DND-41 (cell line): ENCODE measurements around the gene FGFR2.

Source experiments
- ATAC-seq: fragments of 200-7000 bp; cut with Tn5 transposase; 3 replicates; pipeline ENCODE4 v1.9.1; 2021; ENCODE audit warnings: low read depth; ENCODE audit not compliant: insufficient read depth
- DNase-seq: peaks from one replicate; pipeline ENCODE4 v3.0.0-alpha.2; 2020
- H2AFZ ChIP-seq: 2 replicates; pipeline ENCODE4 v1.6.0; 2012; ENCODE audit warnings: low read depth, low read length
- H3K27ac ChIP-seq: 2 replicates; pipeline ENCODE4 v1.5.1; 2012; ENCODE audit warnings: low read length, inconsistent platforms
- H3K27me3 ChIP-seq: fragments of 200-600 bp; sonication (generic); 2 replicates; pipeline ENCODE4 v1.6.0; 2012; ENCODE audit warnings: low read length, mild to moderate bottlenecking, inconsistent platforms; ENCODE audit not compliant: insufficient read depth, poor library complexity
- H3K36me3 ChIP-seq: 2 replicates; pipeline ENCODE4 v1.5.1; 2012; ENCODE audit warnings: low read length, inconsistent platforms; ENCODE audit not compliant: insufficient read depth
- H3K4me1 ChIP-seq: 2 replicates; pipeline ENCODE4 v1.5.1; 2012; ENCODE audit warnings: mild to moderate bottlenecking, low read length; ENCODE audit not compliant: insufficient read depth
- H3K4me2 ChIP-seq: 2 replicates; pipeline ENCODE4 v1.6.0; 2012; ENCODE audit warnings: mild to moderate bottlenecking, moderate library complexity, low read length, inconsistent platforms; ENCODE audit not compliant: insufficient read depth
- H3K4me3 ChIP-seq, 2 experiments: fragments of 200-600 bp in 1 of 2; shearing (Covaris generic) in 1 of 2; 2 replicates each; pipeline ENCODE4 v1.5.1; 2012 to 2016; ENCODE audit warnings: inconsistent platforms in 2 of 2, low read length in 2 of 2, mild to moderate bottlenecking in 2 of 2, low read depth in 1 of 2, moderate library complexity in 1 of 2
- H3K79me2 ChIP-seq: 2 replicates; pipeline ENCODE4 v1.6.0; 2012; ENCODE audit warnings: low read length, inconsistent platforms; ENCODE audit not compliant: insufficient read depth
- H3K9ac ChIP-seq: 2 replicates; pipeline ENCODE4 v1.6.0; 2012; ENCODE audit warnings: low read depth, mild to moderate bottlenecking, inconsistent platforms, low read length, moderate library complexity
- H3K9me3 ChIP-seq: 2 replicates; pipeline ENCODE4 v1.5.1; 2012; ENCODE audit warnings: low read length, moderate library complexity, mild to moderate bottlenecking, inconsistent platforms; ENCODE audit not compliant: insufficient read depth, severe bottlenecking
- H4K20me1 ChIP-seq: 2 replicates; pipeline ENCODE4 v1.6.0; 2012; ENCODE audit warnings: low read length; ENCODE audit not compliant: insufficient read depth
- EZH2 ChIP-seq: IDR thresholded peaks from 3 replicates; pipeline ENCODE4 v1.6.1; 2012; ENCODE audit warnings: borderline replicate concordance, low read depth, mild to moderate bottlenecking, moderate library complexity, low read length, inconsistent platforms; ENCODE audit not compliant: severe bottlenecking
- TF ChIP-seq, protein P1 (sequence below): IDR thresholded peaks from 2 replicates; pipeline ENCODE4 v1.5.1; 2012; ENCODE audit warnings: borderline replicate concordance, low read length, moderate library complexity, mild to moderate bottlenecking; ENCODE audit not compliant: poor library complexity, severe bottlenecking; ENCODE audit errors: extremely low read depth

The FGFR2 gene

DNA sequence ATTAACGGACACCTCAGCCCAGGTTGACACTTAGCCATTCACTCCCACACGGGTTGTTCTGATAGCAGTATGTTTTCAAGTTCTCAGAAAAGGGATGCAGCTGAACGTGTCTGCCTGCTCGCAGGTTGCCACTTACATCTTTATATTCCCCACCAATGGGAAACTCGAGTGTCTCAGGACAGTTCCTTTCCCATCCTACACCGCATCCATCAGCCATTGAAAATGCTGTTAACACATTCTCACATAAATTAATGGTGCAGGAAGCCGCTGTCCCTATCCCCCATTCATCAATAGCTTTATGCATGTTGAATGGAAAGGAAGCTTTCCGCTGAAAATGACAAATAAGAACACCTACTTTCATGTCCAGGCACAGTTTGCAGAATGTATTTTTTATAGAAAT, 1.7 kb upstream of the FGFR2 start:
- TF ChIP-seq EZH2: no peak
- TF ChIP-seq, protein P1, sequence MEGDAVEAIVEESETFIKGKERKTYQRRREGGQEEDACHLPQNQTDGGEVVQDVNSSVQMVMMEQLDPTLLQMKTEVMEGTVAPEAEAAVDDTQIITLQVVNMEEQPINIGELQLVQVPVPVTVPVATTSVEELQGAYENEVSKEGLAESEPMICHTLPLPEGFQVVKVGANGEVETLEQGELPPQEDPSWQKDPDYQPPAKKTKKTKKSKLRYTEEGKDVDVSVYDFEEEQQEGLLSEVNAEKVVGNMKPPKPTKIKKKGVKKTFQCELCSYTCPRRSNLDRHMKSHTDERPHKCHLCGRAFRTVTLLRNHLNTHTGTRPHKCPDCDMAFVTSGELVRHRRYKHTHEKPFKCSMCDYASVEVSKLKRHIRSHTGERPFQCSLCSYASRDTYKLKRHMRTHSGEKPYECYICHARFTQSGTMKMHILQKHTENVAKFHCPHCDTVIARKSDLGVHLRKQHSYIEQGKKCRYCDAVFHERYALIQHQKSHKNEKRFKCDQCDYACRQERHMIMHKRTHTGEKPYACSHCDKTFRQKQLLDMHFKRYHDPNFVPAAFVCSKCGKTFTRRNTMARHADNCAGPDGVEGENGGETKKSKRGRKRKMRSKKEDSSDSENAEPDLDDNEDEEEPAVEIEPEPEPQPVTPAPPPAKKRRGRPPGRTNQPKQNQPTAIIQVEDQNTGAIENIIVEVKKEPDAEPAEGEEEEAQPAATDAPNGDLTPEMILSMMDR: no peak
- DNase-seq: no peak
- Histone ChIP-seq H3K36me3 (no peaks in the 10 kb centered on the region), H3K4me2 (no peak overlapping the region), H3K79me2 (no peaks in the 10 kb centered on the region), H3K9me3 (no peaks in the 10 kb centered on the region), H4K20me1 (no peaks in the 10 kb centered on the region), H3K4me3 (no peak overlapping the region), H2AFZ (no peak overlapping the region), H3K9ac (no peak overlapping the region), H3K4me1 (no peaks in the 10 kb centered on the region), H3K27me3 (no peaks in the 10 kb centered on the region), H3K27ac (no peak overlapping the region)
- no peak for ATAC-seq

DNA sequence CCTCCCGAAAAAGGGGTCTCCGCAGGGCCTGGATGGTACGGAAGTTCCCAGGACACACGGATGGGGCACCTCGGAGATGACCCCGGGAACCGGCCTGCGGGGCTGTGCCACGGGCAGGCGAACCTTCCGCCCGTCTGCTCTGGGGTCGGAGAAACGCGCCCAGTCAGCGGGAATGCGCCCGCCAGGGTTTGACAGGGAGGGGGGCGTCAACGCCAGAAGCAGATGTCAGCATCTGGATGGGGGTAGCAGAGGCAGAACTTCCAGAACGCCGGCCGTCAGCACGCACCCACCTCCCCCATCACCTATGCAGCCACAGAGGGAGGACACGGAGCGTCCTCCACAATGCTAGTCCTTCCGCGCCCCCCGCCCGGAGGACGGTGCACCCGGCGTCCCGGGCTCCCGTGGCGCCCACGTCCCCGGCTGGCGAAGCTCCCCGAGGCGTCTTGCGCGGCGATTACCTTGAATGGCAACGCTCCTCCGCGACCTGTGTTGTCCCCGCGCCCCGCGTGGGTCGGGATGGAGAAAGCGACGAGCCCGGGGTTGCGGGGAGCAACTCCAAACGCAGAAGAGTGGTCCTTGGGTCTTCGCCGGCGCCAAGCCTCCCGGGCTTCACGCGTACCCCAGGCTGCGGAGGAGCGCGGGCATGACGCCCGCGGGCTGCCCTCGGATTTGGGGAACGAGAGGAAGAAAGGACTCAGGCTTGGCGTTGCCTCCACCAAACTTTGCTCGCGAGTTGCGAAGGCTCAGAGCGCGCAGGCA, 561 bp downstream of the FGFR2 start:
- no peak overlapping the region for H3K4me2 ChIP-seq
- no peaks in the 10 kb centered on the region for H3K27me3 ChIP-seq
- H3K4me1 ChIP-seq: no peaks in the 10 kb centered on the region
- TF ChIP-seq, protein P1: no peak
- TF ChIP-seq EZH2: no peak
- no peaks in the 10 kb centered on the region for H3K36me3 ChIP-seq
- ATAC-seq (no peak), DNase-seq (no peak)
- H3K79me2 ChIP-seq: no peaks in the 10 kb centered on the region
- no peaks in the 10 kb centered on the region for H3K9me3 ChIP-seq
- no peak overlapping the region for H3K27ac ChIP-seq
- H3K9ac ChIP-seq: no peak overlapping the region
- H4K20me1 ChIP-seq: no peaks in the 10 kb centered on the region
- no peak overlapping the region for H3K4me3 ChIP-seq
- no peak overlapping the region for H2AFZ ChIP-seq

DNA sequence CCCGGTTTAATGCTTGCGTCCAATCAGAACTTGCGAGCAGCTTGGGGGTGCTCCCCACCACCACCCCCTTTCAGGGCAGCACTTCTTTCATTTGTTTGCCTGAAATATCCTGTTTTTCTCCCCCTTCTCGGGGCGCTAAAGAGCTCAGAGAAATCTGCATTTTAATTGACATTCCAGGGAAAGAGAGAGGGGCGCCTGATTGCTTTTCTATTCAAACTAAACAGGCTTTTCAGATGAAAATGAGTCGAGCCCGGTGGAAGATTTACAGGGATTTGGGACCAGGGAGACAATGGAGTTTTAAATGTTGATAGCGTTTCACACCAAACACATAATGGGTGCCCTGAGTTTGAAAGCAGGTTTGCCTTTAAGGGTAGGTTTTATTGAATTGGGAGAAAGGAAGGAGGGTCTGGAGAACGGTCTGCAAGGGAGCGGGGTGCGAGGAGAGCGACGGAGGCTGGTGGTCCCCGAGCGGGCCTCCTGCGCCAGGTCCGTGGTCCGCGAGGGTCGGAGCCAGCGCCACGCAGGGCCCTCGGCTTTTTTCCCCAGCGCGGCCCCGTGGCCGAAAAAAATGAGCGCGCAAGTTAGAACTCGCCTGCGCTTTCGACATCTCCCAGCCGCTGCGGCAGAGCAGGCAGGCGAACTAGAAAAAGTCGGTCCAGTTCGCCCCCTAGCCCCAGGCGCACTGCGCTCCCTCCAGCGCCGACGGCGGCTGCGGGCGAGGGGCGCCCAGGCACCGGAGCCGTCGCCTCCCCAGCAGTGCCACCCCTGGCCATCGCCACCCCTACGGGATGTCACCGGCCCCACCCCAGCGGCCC, 1.3 kb downstream of the FGFR2 start:
- H3K9ac ChIP-seq: no peak overlapping the region

More for the DNA sequence above, 1.3 kb downstream of the FGFR2 start:
- no peaks in the 10 kb centered on the region for H3K27me3 ChIP-seq
- H3K36me3 ChIP-seq: no peaks in the 10 kb centered on the region
- no peak for ATAC-seq
- H3K27ac ChIP-seq: no peak overlapping the region
- no peaks in the 10 kb centered on the region for H3K9me3 ChIP-seq
- no peaks in the 10 kb centered on the region for H3K79me2 ChIP-seq
- H3K4me2 ChIP-seq: no peak overlapping the region
- DNase-seq: no peak
- TF ChIP-seq EZH2: no peak
- TF ChIP-seq, protein P1: no peak
- H3K4me1 ChIP-seq: no peaks in the 10 kb centered on the region
- no peak overlapping the region for H3K4me3 ChIP-seq
- H2AFZ ChIP-seq: no peak overlapping the region
- H4K20me1 ChIP-seq: no peaks in the 10 kb centered on the region
